ENCODE measurements around the gene EFEMP1.

GRCh38 chr2:55891671-55892094 is 31.9 kb downstream of the EFEMP1 start:
- TF ChIP-seq CTCF (IDR thresholded peaks at IDR 0.05) = no peak
- TF ChIP-seq POLR2A (IDR thresholded peaks at IDR 0.05) = no peak
- no peak for TF ChIP-seq POLR2AphosphoS5 (IDR thresholded peaks at IDR 0.05)

Data from prostate gland (tissue), 2 donors.